ENCODE results near the gene CDK5. TPM values are rescaled to one million over a fixed set of nuclear protein-coding genes. Genes with fewer than 3 reads are reported as not detected.

The CDK5 gene
- total and polyA plus RNA-seq, 3 experiments from 2014 or later: 14.3 to 23.2 (median 20.5) TPM

DNA sequence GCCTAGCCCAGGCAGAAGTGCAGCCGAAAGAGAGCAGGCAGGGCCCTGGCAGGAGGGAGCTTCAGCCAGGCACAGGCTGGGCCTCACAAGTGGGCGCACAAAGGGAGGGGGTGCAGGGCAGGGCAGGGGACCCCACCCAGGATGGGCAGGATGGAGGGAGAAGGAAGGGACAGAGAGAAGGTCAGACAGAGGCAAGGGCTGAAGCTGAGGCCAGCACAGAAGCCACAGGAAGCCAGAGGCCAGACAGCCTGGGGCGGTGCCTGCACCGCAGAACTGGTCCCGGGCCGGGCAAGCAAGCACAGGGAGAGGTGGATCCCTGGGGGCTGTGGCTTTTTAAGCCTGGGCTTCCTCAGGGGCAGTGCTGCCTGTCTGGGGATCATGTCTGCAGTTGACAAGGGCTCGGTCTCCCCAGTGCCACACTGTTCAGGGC, 50.2 kb downstream of the CDK5 start:
- H3K27ac Mint-ChIP-seq: peak overlapping the region in 7 of 8 donors; percentile 70 to 97 (median 95)
- Histone ChIP-seq H3K4me1 (ENCODE audit: insufficient read depth, low read length) (peaks cover 56% of the 10 kb centered on the region), H3K9me3 (ENCODE audit: low read length) (no peaks in the 10 kb centered on the region), H3K27ac (ENCODE audit: low read depth, low read length) (peak overlapping the region; percentile 66), H3K27me3 (ENCODE audit: insufficient read depth, low read length, poor library complexity, severe bottlenecking) (no peaks in the 10 kb centered on the region), H3K4me3 (ENCODE audit: low read length) (peak overlapping the region; percentile 44), H3K36me3 (ENCODE audit: insufficient read depth, low read length) (no peaks in the 10 kb centered on the region)
- H3K4me3 Mint-ChIP-seq: peak overlapping the region; percentile 75 to 93 (median 83)
- H3K27me3 Mint-ChIP-seq: peaks cover 0 to 4% of the 10 kb centered on the region in 2 donors
- H3K36me3 Mint-ChIP-seq: no peaks in the 10 kb centered on the region
- peaks cover 42 to 55% (median 49%) of the 10 kb centered on the region in 3 donors for H3K4me1 Mint-ChIP-seq
- no peak for DNase-seq
- ChIA-PET CTCF (interaction anchor here (1.0 to 5.5 kb wide), 9 partner anchors 11 to 45 kb away, joined by 3 to 44 read pairs (median 11); partner anchors contain the start of genes ABCB8 and NOS3), POLR2A (interaction anchor here (2.8 kb wide), 1 partner anchor 11 kb away, joined by 17 read pairs; no protein-coding TSS in a partner anchor)
- no peaks in the 10 kb centered on the region for H3K9me3 Mint-ChIP-seq

DNA sequence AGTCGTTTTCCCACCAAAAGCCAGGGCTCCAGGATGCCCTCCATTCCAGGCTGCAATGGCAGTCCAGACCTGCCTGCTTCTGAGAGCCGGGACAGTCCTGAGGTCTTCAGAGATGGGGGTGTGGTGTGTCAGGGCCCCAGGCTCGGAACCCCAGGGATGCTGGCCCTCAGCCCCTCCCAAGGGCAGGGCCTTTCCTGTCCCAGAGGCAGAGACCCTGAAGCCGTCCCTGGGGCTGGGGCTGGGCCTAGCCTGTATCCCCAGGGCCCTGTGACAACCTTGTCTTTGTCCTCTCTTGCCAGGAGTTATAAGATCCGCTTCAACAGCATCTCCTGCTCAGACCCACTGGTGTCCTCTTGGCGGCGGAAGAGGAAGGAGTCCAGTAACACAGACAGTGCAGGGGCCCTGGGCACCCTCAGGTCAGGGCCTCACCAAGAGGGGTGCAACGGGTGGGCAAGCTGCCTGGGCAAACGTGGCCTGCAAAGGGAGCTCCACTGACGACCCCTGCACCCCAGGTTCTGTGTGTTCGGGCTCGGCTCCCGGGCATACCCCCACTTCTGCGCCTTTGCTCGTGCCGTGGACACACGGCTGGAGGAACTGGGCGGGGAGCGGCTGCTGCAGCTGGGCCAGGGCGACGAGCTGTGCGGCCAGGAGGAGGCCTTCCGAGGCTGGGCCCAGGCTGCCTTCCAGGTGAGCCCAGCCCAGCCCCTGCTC, 51.0 kb downstream of the CDK5 start:
- Histone ChIP-seq H3K36me3 (ENCODE audit: insufficient read depth, low read length) (no peaks in the 10 kb centered on the region), H3K4me1 (ENCODE audit: insufficient read depth, low read length) (peaks cover 48% of the 10 kb centered on the region), H3K27ac (ENCODE audit: low read depth, low read length) (no peak overlapping the region), H3K9me3 (ENCODE audit: low read length) (no peaks in the 10 kb centered on the region), H3K27me3 (ENCODE audit: insufficient read depth, low read length, poor library complexity, severe bottlenecking) (no peaks in the 10 kb centered on the region), H3K4me3 (ENCODE audit: low read length) (no peak overlapping the region)
- Mint-ChIP-seq H3K4me3 (no peak overlapping the region), H3K27ac (peak overlapping the region in 2 of 8 donors; percentile 61 to 83), H3K36me3 (no peaks in the 10 kb centered on the region), H3K27me3 (peaks cover 0 to 4% of the 10 kb centered on the region in 2 donors), H3K4me1 (peaks cover 35 to 47% (median 42%) of the 10 kb centered on the region in 3 donors), H3K9me3 (no peaks in the 10 kb centered on the region)
- POLR2A ChIA-PET: interaction anchor here (2.8 kb wide), 1 partner anchor 12 kb away, joined by 17 read pairs; no protein-coding TSS in a partner anchor
- CTCF ChIA-PET: interaction anchor here (1.0 to 4.9 kb wide), 8 partner anchors 8 to 44 kb away, joined by 3 to 44 read pairs (median 12); no protein-coding TSS in a partner anchor
- no peak for DNase-seq

DNA sequence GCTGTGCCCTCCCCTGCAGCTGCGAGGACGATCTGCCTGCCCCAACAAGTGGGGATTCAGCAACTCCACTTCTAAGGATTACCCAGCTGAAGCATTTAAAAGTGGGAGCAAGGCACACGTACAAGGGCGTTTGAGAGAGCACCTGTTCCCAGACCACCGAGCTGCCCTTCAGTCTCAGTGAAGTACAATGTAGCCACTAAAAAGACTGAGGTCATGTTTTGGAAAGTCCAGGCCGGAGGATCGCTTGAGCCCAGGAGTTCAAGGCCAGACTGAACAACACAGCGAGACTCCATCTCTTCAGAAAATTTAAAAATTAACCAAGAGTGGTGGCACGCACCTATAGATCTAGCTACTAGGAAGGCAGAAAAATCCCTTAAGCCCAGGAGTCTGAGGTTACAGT, 52.1 kb downstream of the CDK5 start:
- Histone ChIP-seq H3K36me3 (ENCODE audit: insufficient read depth, low read length) (no peaks in the 10 kb centered on the region), H3K4me3 (ENCODE audit: low read length) (no peak overlapping the region), H3K27ac (ENCODE audit: low read depth, low read length) (no peak overlapping the region), H3K9me3 (ENCODE audit: low read length) (no peaks in the 10 kb centered on the region), H3K4me1 (ENCODE audit: insufficient read depth, low read length) (peaks cover 38% of the 10 kb centered on the region), H3K27me3 (ENCODE audit: insufficient read depth, low read length, poor library complexity, severe bottlenecking) (no peaks in the 10 kb centered on the region)
- Mint-ChIP-seq H3K36me3 (no peaks in the 10 kb centered on the region), H3K4me1 (peaks cover 29 to 38% (median 37%) of the 10 kb centered on the region in 3 donors), H3K4me3 (no peak overlapping the region), H3K9me3 (no peaks in the 10 kb centered on the region), H3K27ac (peak overlapping the region in 3 of 8 donors; percentile 23 to 36 (median 27)), H3K27me3 (peaks cover 0 to 5% of the 10 kb centered on the region in 2 donors)
- no peak for DNase-seq
- ChIA-PET POLR2A (no interaction called here), CTCF (interaction anchor here (1.6 to 3.3 kb wide), 4 partner anchors 9 to 43 kb away, joined by 7 to 12 read pairs (median 9); no protein-coding TSS in a partner anchor)

Other genes with a start within 250 kb of the CDK5 start
- gene AOC1, start 205.4 kb downstream of the CDK5 start, total RNA-seq: not detected
- not detected for gene AOC1, start 205.4 kb downstream of the CDK5 start, polyA plus RNA-seq
- under 1 TPM; 0.11 to 0.24 TPM for gene KCNH2, start 79.6 kb downstream of the CDK5 start, total RNA-seq
- gene KCNH2, start 79.6 kb downstream of the CDK5 start, polyA plus RNA-seq: 0.63 TPM
- 10 to 100 TPM in 1 of 2 experiments, 1 to 10 TPM in 1; 9.9 to 10.6 TPM for gene NOS3, start 66.9 kb downstream of the CDK5 start, total RNA-seq
- gene NOS3, start 66.9 kb downstream of the CDK5 start, polyA plus RNA-seq: 5.2 TPM
- gene ATG9B, start 33.4 kb downstream of the CDK5 start, total RNA-seq: 1 to 10 TPM; 3.8 to 4.2 TPM
- 15.4 TPM for gene ATG9B, start 33.4 kb downstream of the CDK5 start, polyA plus RNA-seq
- 10 to 100 TPM; 49.2 to 52.3 TPM for gene ABCB8, start 29.4 kb downstream of the CDK5 start, total RNA-seq
- 18.4 TPM for gene ABCB8, start 29.4 kb downstream of the CDK5 start, polyA plus RNA-seq
- 1 to 10 TPM; 2.6 to 3.6 TPM for gene ASIC3, start 9.4 kb downstream of the CDK5 start, total RNA-seq
- gene ASIC3, start 9.4 kb downstream of the CDK5 start, polyA plus RNA-seq: not detected
- 100 to 1,000 TPM; 119 to 121 TPM for gene SLC4A2, start 1.7 kb upstream of the CDK5 start, total RNA-seq
- gene SLC4A2, start 1.7 kb upstream of the CDK5 start, polyA plus RNA-seq: 25.5 TPM
- gene FASTK, start 22.9 kb upstream of the CDK5 start, total RNA-seq: 10 to 100 TPM; 83.1 to 88.8 TPM
- 52.0 TPM for gene FASTK, start 22.9 kb upstream of the CDK5 start, polyA plus RNA-seq
- 10 to 100 TPM; 81.7 to 83.5 TPM for gene TMUB1, start 25.6 kb upstream of the CDK5 start, total RNA-seq
- 69.7 TPM for gene TMUB1, start 25.6 kb upstream of the CDK5 start, polyA plus RNA-seq
- gene AGAP3, start 28.6 kb upstream of the CDK5 start, total RNA-seq: 10 to 100 TPM; 39.9 to 40.7 TPM
- 8.0 TPM for gene AGAP3, start 28.6 kb upstream of the CDK5 start, polyA plus RNA-seq
- gene GBX1, start 109.8 kb upstream of the CDK5 start, total RNA-seq: not detected
- gene GBX1, start 109.8 kb upstream of the CDK5 start, polyA plus RNA-seq: not detected
- not detected for gene ASB10, start 129.4 kb upstream of the CDK5 start, total RNA-seq
- not detected for gene ASB10, start 129.4 kb upstream of the CDK5 start, polyA plus RNA-seq
- under 1 TPM in 1 of 2 experiments, not detected in 1; 0.57 TPM for gene H2BK1, start 152.6 kb upstream of the CDK5 start, total RNA-seq
- not detected for gene H2BK1, start 152.6 kb upstream of the CDK5 start, polyA plus RNA-seq
- 10 to 100 TPM; 86.5 to 95.1 TPM for gene ABCF2, start 169.3 kb upstream of the CDK5 start, total RNA-seq
- 36.7 TPM for gene ABCF2, start 169.3 kb upstream of the CDK5 start, polyA plus RNA-seq
- 10 to 100 TPM; 36.6 to 37.0 TPM for gene CHPF2, start 174.6 kb upstream of the CDK5 start, total RNA-seq
- 31.3 TPM for gene CHPF2, start 174.6 kb upstream of the CDK5 start, polyA plus RNA-seq
- gene SMARCD3, start 190.8 kb upstream of the CDK5 start, total RNA-seq: 1 to 10 TPM; 1.8 to 2.1 TPM
- gene SMARCD3, start 190.8 kb upstream of the CDK5 start, polyA plus RNA-seq: 5.7 TPM